Measurements from ENCODE around the gene BBS9. TPM values are rescaled to one million over a fixed set of nuclear protein-coding genes. Genes with fewer than 3 reads are reported as not detected.

Gene BBS9
- total RNA-seq, 2 donors from 2014 or later, result 14.2 to 23.6 TPM

DNA sequence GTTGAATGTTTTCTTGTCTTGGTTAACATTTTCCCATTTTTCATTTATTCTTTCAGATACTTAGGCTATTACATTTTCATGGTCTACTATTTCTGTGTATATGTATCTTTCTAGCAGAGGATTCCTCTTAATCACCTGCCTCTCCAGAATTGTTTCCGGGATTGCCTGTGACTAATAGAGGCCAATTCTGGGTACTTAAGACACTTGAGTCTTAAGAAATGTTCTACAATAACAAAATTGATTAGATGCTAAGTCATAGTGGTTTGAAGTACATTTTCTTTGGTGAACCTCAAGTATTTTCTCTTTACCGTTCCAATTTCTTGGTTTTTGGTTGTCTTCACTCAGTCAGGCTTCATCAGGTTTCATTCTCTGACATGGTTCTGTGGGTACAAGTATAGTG is 26.4 kb downstream of the BBS9 start:
- no peak for DNase-seq
- no peak overlapping the region for H3K27ac ChIP-seq
- no peaks in the 10 kb centered on the region for H3K9me3 ChIP-seq
- TF ChIP-seq, protein P1, sequence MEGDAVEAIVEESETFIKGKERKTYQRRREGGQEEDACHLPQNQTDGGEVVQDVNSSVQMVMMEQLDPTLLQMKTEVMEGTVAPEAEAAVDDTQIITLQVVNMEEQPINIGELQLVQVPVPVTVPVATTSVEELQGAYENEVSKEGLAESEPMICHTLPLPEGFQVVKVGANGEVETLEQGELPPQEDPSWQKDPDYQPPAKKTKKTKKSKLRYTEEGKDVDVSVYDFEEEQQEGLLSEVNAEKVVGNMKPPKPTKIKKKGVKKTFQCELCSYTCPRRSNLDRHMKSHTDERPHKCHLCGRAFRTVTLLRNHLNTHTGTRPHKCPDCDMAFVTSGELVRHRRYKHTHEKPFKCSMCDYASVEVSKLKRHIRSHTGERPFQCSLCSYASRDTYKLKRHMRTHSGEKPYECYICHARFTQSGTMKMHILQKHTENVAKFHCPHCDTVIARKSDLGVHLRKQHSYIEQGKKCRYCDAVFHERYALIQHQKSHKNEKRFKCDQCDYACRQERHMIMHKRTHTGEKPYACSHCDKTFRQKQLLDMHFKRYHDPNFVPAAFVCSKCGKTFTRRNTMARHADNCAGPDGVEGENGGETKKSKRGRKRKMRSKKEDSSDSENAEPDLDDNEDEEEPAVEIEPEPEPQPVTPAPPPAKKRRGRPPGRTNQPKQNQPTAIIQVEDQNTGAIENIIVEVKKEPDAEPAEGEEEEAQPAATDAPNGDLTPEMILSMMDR (IDR thresholded peaks at IDR 0.05), result no peak
- intact Hi-C loops (cut with DNase I), result no loop called here
- ATAC-seq, result no peak
- H3K4me3 ChIP-seq, result no peak overlapping the region
- no peaks in the 10 kb centered on the region for H3K36me3 ChIP-seq (replicated peaks in 1 of 2; ENCODE audit: insufficient read depth in 1 of 2, low read depth in 2 of 2)
- no peaks in the 10 kb centered on the region for H3K27me3 ChIP-seq
- no peaks in the 10 kb centered on the region for H3K4me1 ChIP-seq
- WGBS, 2 donors, result 86 to 93% methylated on average over 2 of the region's 2 CpGs

DNA sequence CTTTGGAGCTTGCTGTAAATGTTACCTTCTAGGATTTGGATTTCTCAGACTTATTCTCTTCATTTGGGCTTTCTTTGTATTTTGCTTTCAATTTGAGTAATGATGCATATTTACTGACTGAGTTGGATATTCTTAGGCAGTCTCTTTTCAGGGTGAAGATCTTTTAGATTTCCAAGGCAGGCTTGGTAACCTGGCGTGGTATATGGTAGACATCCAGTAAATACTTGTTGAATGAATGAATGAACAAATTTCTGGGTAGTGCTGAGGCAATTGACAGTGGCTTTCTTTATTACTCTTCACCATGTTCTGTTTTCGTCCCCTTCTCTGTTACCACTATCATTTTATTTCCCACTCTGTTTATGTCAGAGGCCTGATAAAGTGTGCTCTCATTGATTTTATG is 27.1 kb downstream of the BBS9 start:
- H3K36me3 ChIP-seq (replicated peaks in 1 of 2; ENCODE audit: insufficient read depth in 1 of 2, low read depth in 2 of 2), result no peaks in the 10 kb centered on the region
- no peaks in the 10 kb centered on the region for H3K9me3 ChIP-seq
- no peak overlapping the region for H3K27ac ChIP-seq
- H3K4me3 ChIP-seq, result no peak overlapping the region
- no peak for TF ChIP-seq POLR2A (IDR thresholded peaks at IDR 0.05)
- TF ChIP-seq, protein P1 (IDR thresholded peaks at IDR 0.05), result no peak
- ATAC-seq (no peak), DNase-seq (no peak)
- H3K27me3 ChIP-seq, result no peaks in the 10 kb centered on the region
- 87 to 97% methylated on average over 2 of the region's 2 CpGs for WGBS, 2 donors
- intact Hi-C loops (cut with DNase I), result no loop called here
- H3K4me1 ChIP-seq, result no peaks in the 10 kb centered on the region

DNA sequence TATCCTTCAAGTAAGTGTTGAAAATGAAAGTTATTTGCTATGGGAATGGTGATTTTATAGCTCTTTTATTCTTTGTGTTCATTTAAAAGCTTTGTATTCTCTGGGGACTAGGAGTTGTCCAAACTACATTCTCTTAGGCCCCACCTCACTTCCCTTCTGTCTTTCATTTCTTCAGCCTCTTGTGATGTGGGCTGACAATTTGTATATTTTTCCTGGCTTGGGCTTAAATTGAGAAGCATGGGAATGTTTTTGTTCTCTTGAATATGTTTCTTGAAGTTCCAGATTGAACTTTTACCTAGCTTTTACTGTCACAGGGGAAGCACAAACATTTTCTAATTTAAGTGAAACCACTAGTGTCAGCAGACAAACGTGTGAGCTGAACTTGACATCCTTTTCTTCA is 27.9 kb downstream of the BBS9 start:
- TF ChIP-seq, protein P1 (IDR thresholded peaks at IDR 0.05), result no peak
- no peak for TF ChIP-seq POLR2A (IDR thresholded peaks at IDR 0.05)
- WGBS, 2 donors, result 33 to 46% methylated on average over 1 of the region's 1 CpG
- Histone ChIP-seq H3K9me3 (no peaks in the 10 kb centered on the region), H3K27ac (no peak overlapping the region), H3K27me3 (no peaks in the 10 kb centered on the region), H3K4me1 (no peaks in the 10 kb centered on the region), H3K36me3 (replicated peaks in 1 of 2; ENCODE audit: insufficient read depth in 1 of 2, low read depth in 2 of 2) (no peaks in the 10 kb centered on the region), H3K4me3 (no peak overlapping the region)
- DNase-seq (no peak), ATAC-seq (no peak)
- intact Hi-C loops (cut with DNase I), result no loop called here

DNA sequence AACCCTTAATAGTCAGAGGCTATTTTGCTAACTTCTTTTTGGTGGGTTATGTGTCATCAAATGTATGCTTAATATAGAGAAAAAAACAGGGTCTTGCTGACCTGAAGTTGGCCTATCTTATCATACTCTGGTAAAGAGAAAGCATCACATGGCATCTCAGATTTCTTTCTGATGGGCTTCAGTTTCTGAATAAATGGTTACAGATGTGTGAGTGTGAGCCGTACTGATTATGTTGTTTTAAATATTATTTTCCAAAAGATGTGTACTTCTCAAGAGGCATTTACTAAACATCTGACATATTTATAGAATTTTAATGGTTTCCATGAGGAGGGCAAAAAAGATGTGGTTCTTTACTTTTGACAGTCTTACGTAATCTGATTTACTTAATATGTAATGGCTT is 28.4 kb downstream of the BBS9 start:
- H3K27me3 ChIP-seq, result no peaks in the 10 kb centered on the region
- H3K4me3 ChIP-seq, result no peak overlapping the region
- H3K27ac ChIP-seq, result no peak overlapping the region
- 49 to 93% methylated on average over 2 of the region's 2 CpGs for WGBS, 2 donors
- DNase-seq, result no peak
- no peak for TF ChIP-seq POLR2A (IDR thresholded peaks at IDR 0.05)
- TF ChIP-seq, protein P1 (IDR thresholded peaks at IDR 0.05), result no peak
- no peaks in the 10 kb centered on the region for H3K4me1 ChIP-seq
- intact Hi-C loops (cut with DNase I), result no loop called here
- no peaks in the 10 kb centered on the region for H3K36me3 ChIP-seq (replicated peaks in 1 of 2; ENCODE audit: insufficient read depth in 1 of 2, low read depth in 2 of 2)
- no peak for ATAC-seq
- H3K9me3 ChIP-seq, result no peaks in the 10 kb centered on the region

DNA sequence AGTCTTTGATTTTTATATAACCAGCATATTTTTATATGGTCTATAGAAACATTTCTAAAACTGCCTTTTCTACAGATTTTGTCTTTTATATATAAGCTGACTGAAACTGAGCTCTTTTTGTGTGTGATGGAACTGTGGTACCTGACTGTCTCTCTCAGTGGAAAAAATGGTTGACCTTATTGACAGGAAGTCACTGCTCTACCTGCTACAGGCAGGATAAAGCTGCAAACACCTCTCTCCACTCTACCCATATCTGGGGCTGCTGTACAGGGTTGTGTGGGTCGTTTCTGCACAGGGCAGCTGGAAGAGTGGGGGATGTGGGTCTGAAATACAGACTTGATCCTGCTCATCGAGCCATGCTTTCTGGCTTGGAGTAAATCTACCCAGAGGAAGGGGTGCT is 48.5 kb downstream of the BBS9 start:
- DNase-seq (no peak), ATAC-seq (no peak)
- no peaks in the 10 kb centered on the region for H3K27me3 ChIP-seq
- H3K36me3 ChIP-seq (replicated peaks in 1 of 2; ENCODE audit: insufficient read depth in 1 of 2, low read depth in 2 of 2), result no peaks in the 10 kb centered on the region
- intact Hi-C loops (cut with DNase I), result no loop called here
- H3K27ac ChIP-seq, result no peak overlapping the region
- H3K4me3 ChIP-seq, result no peak overlapping the region
- TF ChIP-seq POLR2A (IDR thresholded peaks at IDR 0.05), result no peak
- TF ChIP-seq, protein P1 (IDR thresholded peaks at IDR 0.05), result no peak
- no peaks in the 10 kb centered on the region for H3K4me1 ChIP-seq
- H3K9me3 ChIP-seq, result no peaks in the 10 kb centered on the region
- WGBS, 2 donors, result 67 to 88% methylated on average over 1 to 2 of the region's 2 CpGs
